ENCODE results near the gene PDZRN3.
A peak's percentile ranks its signal among the peaks of the same experiment; 100 is the strongest.

PDZRN3 gene

GRCh38 chr3:73422571-73422970 lies 202.2 kb downstream of the PDZRN3 start:
- H3K4me1 ChIP-seq, result peaks cover 3% of the 10 kb centered on the region; the same call in 1 of the 2 replicates
- no peak overlapping the region for H3K4me3 ChIP-seq (ENCODE audit: low read depth, low read length)
- H3K36me3 ChIP-seq, result no peaks in the 10 kb centered on the region
- no peak for DNase-seq
- no peaks in the 10 kb centered on the region for H3K9me3 ChIP-seq
- H3K27me3 ChIP-seq, result no peaks in the 10 kb centered on the region
- no peak for TF ChIP-seq CTCF (IDR thresholded peaks at IDR 0.05; ENCODE audit: low read depth, low read length)

GRCh38 chr3:73419942-73420341 lies 204.8 kb downstream of the PDZRN3 start:
- Histone ChIP-seq H3K9me3 (no peaks in the 10 kb centered on the region), H3K4me1 (no peaks in the 10 kb centered on the region), H3K36me3 (no peaks in the 10 kb centered on the region), H3K27me3 (no peaks in the 10 kb centered on the region), H3K4me3 (ENCODE audit: low read depth, low read length) (no peak overlapping the region)
- TF ChIP-seq CTCF (IDR thresholded peaks at IDR 0.05; ENCODE audit: low read depth, low read length), result no peak
- DNase-seq, result no peak

- peak; percentile 46 for TF ChIP-seq CTCF (IDR thresholded peaks at IDR 0.05; ENCODE audit: low read depth, low read length)
- no peaks in the 10 kb centered on the region for H3K27me3 ChIP-seq
- H3K4me3 ChIP-seq (ENCODE audit: low read depth, low read length), result no peak overlapping the region
- H3K36me3 ChIP-seq, result no peaks in the 10 kb centered on the region
- H3K9me3 ChIP-seq, result no peaks in the 10 kb centered on the region
- no peak for DNase-seq
- H3K4me1 ChIP-seq, result no peaks in the 10 kb centered on the region
These were observed 205.4 kb downstream of the PDZRN3 start for GRCh38 chr3:73419179-73419803.

- no peak for DNase-seq
- H3K4me3 ChIP-seq (ENCODE audit: low read depth, low read length), result no peak overlapping the region
- no peaks in the 10 kb centered on the region for H3K36me3 ChIP-seq
- no peaks in the 10 kb centered on the region for H3K9me3 ChIP-seq
- H3K4me1 ChIP-seq, result no peaks in the 10 kb centered on the region
- H3K27me3 ChIP-seq, result no peaks in the 10 kb centered on the region
- TF ChIP-seq CTCF (IDR thresholded peaks at IDR 0.05; ENCODE audit: low read depth, low read length), result no peak
These were observed 206.1 kb downstream of the PDZRN3 start for GRCh38 chr3:73418681-73419080.

- no peaks in the 10 kb centered on the region for H3K27me3 ChIP-seq
- H3K4me3 ChIP-seq (ENCODE audit: low read depth, low read length), result no peak overlapping the region
- no peaks in the 10 kb centered on the region for H3K9me3 ChIP-seq
- no peaks in the 10 kb centered on the region; the same call in 1 of the 2 replicates for H3K4me1 ChIP-seq
- no peak for DNase-seq
- no peak for TF ChIP-seq CTCF (IDR thresholded peaks at IDR 0.05; ENCODE audit: low read depth, low read length)
- no peaks in the 10 kb centered on the region for H3K36me3 ChIP-seq
These were observed 209.6 kb downstream of the PDZRN3 start for GRCh38 chr3:73415118-73415517.

GRCh38 chr3:73413619-73414018 lies 211.1 kb downstream of the PDZRN3 start:
- no peak for DNase-seq
- Histone ChIP-seq H3K9me3 (no peaks in the 10 kb centered on the region), H3K4me3 (ENCODE audit: low read depth, low read length) (no peak overlapping the region), H3K27me3 (no peaks in the 10 kb centered on the region), H3K36me3 (no peaks in the 10 kb centered on the region), H3K4me1 (peaks cover 9% of the 10 kb centered on the region)
- TF ChIP-seq CTCF (IDR thresholded peaks at IDR 0.05; ENCODE audit: low read depth, low read length), result no peak

All from BE2C (cell line).